ENCODE measurements around the gene DTNA.

DTNA gene

GRCh38 chr18:34933909-34934661 is 224.0 kb downstream of the DTNA start:
- DNase-seq (ENCODE audit: low read depth in 2 of 2) = no peak

- DNase-seq (ENCODE audit: low read depth in 2 of 2) = no peak
These were observed 226.7 kb downstream of the DTNA start for GRCh38 chr18:34936772-34937171.

- no peak for DNase-seq (ENCODE audit: low read depth in 2 of 2)
These were observed 228.0 kb downstream of the DTNA start for GRCh38 chr18:34938090-34938489.

Data from activated CD8-positive, alpha-beta memory T cell treated with anti-CD3 and anti-CD28 coated beads for 4 hours (primary cell).